IPS DF 19.7 (cell line): Measurements from ENCODE around the gene MAP2K7.
A peak's percentile ranks its signal among the peaks of the same experiment; 100 is the strongest.
"Not testable (repeated sequence)": the region's sequence is repeated elsewhere in the genome, so short reads cannot be mapped to it uniquely, and the experiment has no call there.

Experiments used
- DNase-seq: peaks from one replicate; pipeline ENCODE4 v3.0.0-alpha.2; 2013; ENCODE audit warnings: low read depth, low spot score

Gene MAP2K7

GRCh38 chr19:7930030-7930429, 26.4 kb downstream of the MAP2K7 start:
- not testable (repeated sequence) for DNase-seq

- DNase-seq: no peak
Observed at GRCh38 chr19:7930765-7931164, 27.1 kb downstream of the MAP2K7 start.

GRCh38 chr19:7931221-7932061, 27.8 kb downstream of the MAP2K7 start:
- DNase-seq: no peak

GRCh38 chr19:7932276-7932929, 28.7 kb downstream of the MAP2K7 start:
- DNase-seq: no peak

- no peak for DNase-seq
Observed at GRCh38 chr19:7932930-7933300, 29.2 kb downstream of the MAP2K7 start.

- no peak for DNase-seq
Observed at GRCh38 chr19:7933411-7933810, 29.7 kb downstream of the MAP2K7 start.

- DNase-seq: no peak
Observed at GRCh38 chr19:7933828-7934725, 30.4 kb downstream of the MAP2K7 start.

- no peak for DNase-seq
Observed at GRCh38 chr19:7934766-7935165, 31.1 kb downstream of the MAP2K7 start.

GRCh38 chr19:7940841-7941240, 37.2 kb downstream of the MAP2K7 start:
- no peak for DNase-seq

- no peak for DNase-seq
Observed at GRCh38 chr19:7941895-7942596, 38.4 kb downstream of the MAP2K7 start.

- no peak for DNase-seq
Observed at GRCh38 chr19:7942981-7943443, 39.3 kb downstream of the MAP2K7 start.

- DNase-seq: peak; percentile 97
Observed at GRCh38 chr19:7943444-7944176, 39.9 kb downstream of the MAP2K7 start, which contains the start of gene TIMM44. TSS of gene TIMM44 (minus strand) at chr19:7943666. CDS start at chr19:7943651, 15 bp downstream.

- no peak for DNase-seq
Observed at GRCh38 chr19:7944177-7944761, 40.6 kb downstream of the MAP2K7 start.

- no peak for DNase-seq
Observed at GRCh38 chr19:7947939-7948338, 44.3 kb downstream of the MAP2K7 start.

GRCh38 chr19:7953060-7953459, 49.4 kb downstream of the MAP2K7 start:
- DNase-seq: no peak

GRCh38 chr19:7953576-7953975, 49.9 kb downstream of the MAP2K7 start:
- no peak for DNase-seq

- no peak for DNase-seq
Observed at GRCh38 chr19:7955696-7956095, 52.0 kb downstream of the MAP2K7 start.

GRCh38 chr19:7959211-7959610, 55.5 kb downstream of the MAP2K7 start:
- DNase-seq: no peak

GRCh38 chr19:7961082-7961481, 57.4 kb downstream of the MAP2K7 start:
- DNase-seq: not testable (repeated sequence)
